Measurements from ENCODE around the gene CELSR3.

The CELSR3 gene

DNA sequence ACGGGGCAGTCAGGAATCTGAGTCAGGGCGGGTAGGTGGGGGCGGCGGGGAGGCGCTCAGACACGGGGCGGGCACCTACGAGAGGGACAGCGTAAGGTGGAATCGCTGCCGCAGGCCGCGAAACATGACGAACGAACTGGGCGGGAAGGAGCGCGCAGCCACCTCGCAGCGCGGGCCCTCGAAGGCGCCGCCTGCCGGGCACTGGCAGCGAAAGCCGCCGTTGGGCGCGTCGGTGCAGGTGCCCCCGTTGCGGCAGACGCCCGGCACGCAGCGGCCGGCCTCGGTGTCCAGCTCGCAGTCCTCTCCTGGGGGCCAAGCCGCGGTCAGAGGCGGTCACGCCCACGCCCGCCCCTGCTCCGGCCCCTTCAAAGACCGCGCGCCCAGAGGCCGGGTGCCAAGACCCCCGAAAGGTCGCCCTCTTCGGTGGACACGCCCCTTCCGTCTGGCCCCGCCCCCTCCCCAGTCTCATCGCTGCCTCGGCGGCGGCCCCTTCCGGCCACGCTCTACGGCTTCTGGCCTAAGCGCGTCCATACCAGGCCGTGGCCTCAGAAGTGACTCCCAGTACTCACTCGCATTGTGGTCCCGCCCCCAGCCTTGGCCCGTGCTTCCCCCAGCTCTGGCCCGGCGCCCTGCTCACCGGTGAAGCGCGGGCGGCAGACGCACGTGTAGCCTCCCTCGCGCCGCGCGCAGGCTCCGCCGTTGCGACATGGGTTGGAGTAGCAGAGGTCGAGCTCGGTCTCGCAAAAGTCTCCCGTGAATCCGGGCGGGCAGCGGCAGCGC, 6.4 kb downstream of the CELSR3 start:
- Histone ChIP-seq H3K9me3 (ENCODE audit: insufficient read depth, low read depth, low read length) (no peaks in the 10 kb centered on the region), H3K36me3 (ENCODE audit: insufficient read depth, low read depth, low read length) (peaks cover 37% of the 10 kb centered on the region), H3K27me3 (ENCODE audit: insufficient read depth, low read length) (peaks cover 9% of the 10 kb centered on the region), H3K27ac (ENCODE audit: low read length) (no peak overlapping the region), H3K4me1 (ENCODE audit: insufficient read depth, low read length) (peaks cover 3% of the 10 kb centered on the region; the same call in 1 of the 2 replicates), H3K4me3 (ENCODE audit: low read length) (peak overlapping the region; percentile 63; the same call in 1 of the 2 replicates), H3K9ac (ENCODE audit: low read depth, low read length) (peak overlapping the region; percentile 12; the same call in 1 of the 2 replicates)

DNA sequence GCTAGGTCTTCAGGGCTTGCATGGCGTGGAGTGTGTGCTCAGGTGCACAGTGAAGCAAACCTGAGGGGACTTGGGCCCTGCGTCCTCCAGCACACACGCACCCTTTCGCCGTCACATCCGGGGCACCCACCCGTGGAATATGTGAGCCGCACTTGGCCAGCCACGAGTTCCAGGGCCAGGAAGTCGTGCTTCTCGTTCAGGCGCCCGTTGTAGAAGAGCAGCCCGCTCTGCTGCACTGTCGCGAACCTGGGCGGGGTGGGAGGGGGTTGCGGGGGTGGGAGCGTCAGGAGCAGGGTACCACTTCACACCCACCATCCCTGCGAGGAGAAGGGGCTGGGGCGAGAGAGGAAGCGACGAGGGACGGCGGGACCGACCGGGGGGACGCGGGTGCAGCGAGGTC, 7.1 kb downstream of the CELSR3 start:
- Histone ChIP-seq H3K4me3 (ENCODE audit: low read length) (peak overlapping the region; percentile 63; the same call in 1 of the 2 replicates), H3K9me3 (ENCODE audit: insufficient read depth, low read depth, low read length) (no peaks in the 10 kb centered on the region), H3K4me1 (ENCODE audit: insufficient read depth, low read length) (peaks cover 3% of the 10 kb centered on the region; the same call in 1 of the 2 replicates), H3K36me3 (ENCODE audit: insufficient read depth, low read depth, low read length) (peaks cover 41% of the 10 kb centered on the region), H3K27me3 (ENCODE audit: insufficient read depth, low read length) (peaks cover 9% of the 10 kb centered on the region), H3K9ac (ENCODE audit: low read depth, low read length) (peak overlapping the region; percentile 61), H3K27ac (ENCODE audit: low read length) (no peak overlapping the region)

DNA sequence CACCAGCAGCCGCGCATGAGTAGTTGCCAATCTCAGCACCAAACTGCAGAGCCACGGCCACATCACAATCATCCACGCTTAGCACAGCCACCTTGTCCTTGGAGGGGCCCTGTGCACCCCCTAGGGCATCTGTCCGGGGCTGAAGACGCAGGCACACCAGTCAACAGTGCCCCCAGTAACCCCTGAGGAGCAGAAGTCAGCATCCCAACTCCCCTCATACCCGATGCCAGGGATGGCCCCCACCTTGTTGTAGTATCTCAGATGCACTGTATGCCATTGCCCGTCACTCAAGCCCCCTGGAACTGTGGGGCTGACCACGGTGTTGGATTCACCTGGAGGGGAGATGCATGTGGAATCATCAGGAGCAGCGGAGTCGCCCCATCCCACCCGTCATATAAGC, 7.6 kb downstream of the CELSR3 start:
- Histone ChIP-seq H3K4me1 (ENCODE audit: insufficient read depth, low read length) (peaks cover 3% of the 10 kb centered on the region; the same call in 1 of the 2 replicates), H3K36me3 (ENCODE audit: insufficient read depth, low read depth, low read length) (peaks cover 37% of the 10 kb centered on the region), H3K27me3 (ENCODE audit: insufficient read depth, low read length) (peaks cover 9% of the 10 kb centered on the region), H3K9ac (ENCODE audit: low read depth, low read length) (peak overlapping the region; percentile 61; the same call in 1 of the 2 replicates), H3K4me3 (ENCODE audit: low read length) (peak overlapping the region; percentile 63; the same call in 1 of the 2 replicates), H3K9me3 (ENCODE audit: insufficient read depth, low read depth, low read length) (no peaks in the 10 kb centered on the region), H3K27ac (ENCODE audit: low read length) (no peak overlapping the region)

DNA sequence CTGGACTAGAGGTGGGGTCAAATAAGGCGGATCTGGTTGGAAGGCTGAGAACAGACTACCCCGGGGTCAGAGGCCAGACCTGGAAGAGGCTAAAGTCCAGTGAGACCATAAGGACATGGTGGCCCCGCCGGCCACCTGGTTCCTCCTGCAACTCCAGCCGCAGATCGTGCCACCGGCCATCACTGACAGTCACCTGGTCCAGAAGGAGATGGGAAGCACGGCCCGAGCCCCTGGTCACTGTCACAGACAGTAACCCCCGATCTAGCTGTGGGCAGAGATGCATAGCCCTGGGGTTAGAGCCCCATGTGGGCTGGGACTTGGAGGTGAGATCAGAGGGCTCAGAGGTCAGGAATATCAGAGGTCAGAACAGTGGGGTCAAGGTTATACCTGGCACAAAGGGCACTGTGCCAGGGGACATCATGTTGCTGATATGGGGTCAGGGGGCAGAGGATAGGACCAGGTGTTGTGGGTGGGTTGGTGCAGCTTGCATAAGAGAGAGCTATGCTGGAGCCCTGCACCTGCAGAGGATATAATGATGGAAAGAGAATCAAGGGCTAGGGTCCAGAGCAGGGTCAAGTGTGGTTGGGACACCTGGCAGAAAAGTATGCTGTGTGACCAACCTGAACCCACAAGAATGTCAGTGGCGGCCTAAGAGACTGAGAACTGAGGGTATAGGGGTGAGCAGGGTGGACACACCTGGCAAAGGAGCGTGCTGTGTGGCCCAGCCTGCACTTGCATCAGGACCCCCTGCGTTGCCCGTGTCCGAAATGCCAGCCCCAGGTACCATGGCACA, 9.6 kb downstream of the CELSR3 start:
- H3K36me3 ChIP-seq (ENCODE audit: insufficient read depth, low read depth, low read length), result peaks cover 29% of the 10 kb centered on the region

DNA sequence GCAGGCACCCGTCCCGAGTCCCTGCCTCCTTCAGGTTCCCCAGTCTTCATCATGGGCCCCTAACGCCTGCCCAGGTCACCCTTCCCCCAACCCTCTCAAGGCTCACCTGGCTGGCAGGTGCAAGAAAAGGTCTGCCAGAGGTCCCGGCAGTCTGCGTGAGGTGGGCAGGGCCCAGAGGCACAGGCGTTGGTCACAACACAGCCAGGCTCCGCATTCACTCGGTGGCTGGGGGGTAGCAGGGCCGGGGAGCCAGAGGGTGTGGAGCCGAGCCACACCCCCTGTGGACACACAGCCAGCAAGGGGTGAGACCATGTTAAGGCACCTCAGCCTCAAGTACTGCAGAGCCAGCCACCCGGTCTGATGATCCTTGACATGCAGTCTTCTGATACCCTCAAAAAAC, 10.9 kb downstream of the CELSR3 start:
- H3K36me3 ChIP-seq (ENCODE audit: insufficient read depth, low read depth, low read length), result peaks cover 28% of the 10 kb centered on the region
- no peak overlapping the region for H3K27ac ChIP-seq (ENCODE audit: low read length)
- peaks cover 9% of the 10 kb centered on the region for H3K27me3 ChIP-seq (ENCODE audit: insufficient read depth, low read length)
- H3K9ac ChIP-seq (ENCODE audit: low read depth, low read length), result no peak overlapping the region
- peaks cover 3% of the 10 kb centered on the region; the same call in 1 of the 2 replicates for H3K4me1 ChIP-seq (ENCODE audit: insufficient read depth, low read length)
- no peak overlapping the region for H3K4me3 ChIP-seq (ENCODE audit: low read length)
- no peaks in the 10 kb centered on the region for H3K9me3 ChIP-seq (ENCODE audit: insufficient read depth, low read depth, low read length)

More for the DNA sequence above, 9.6 kb downstream of the CELSR3 start:
- no peak overlapping the region for H3K27ac ChIP-seq (ENCODE audit: low read length)
- H3K9me3 ChIP-seq (ENCODE audit: insufficient read depth, low read depth, low read length), result no peaks in the 10 kb centered on the region
- peaks cover 3% of the 10 kb centered on the region; the same call in 1 of the 2 replicates for H3K4me1 ChIP-seq (ENCODE audit: insufficient read depth, low read length)
- H3K4me3 ChIP-seq (ENCODE audit: low read length), result no peak overlapping the region
- H3K27me3 ChIP-seq (ENCODE audit: insufficient read depth, low read length), result peaks cover 9% of the 10 kb centered on the region
- H3K9ac ChIP-seq (ENCODE audit: low read depth, low read length), result no peak overlapping the region

DNA sequence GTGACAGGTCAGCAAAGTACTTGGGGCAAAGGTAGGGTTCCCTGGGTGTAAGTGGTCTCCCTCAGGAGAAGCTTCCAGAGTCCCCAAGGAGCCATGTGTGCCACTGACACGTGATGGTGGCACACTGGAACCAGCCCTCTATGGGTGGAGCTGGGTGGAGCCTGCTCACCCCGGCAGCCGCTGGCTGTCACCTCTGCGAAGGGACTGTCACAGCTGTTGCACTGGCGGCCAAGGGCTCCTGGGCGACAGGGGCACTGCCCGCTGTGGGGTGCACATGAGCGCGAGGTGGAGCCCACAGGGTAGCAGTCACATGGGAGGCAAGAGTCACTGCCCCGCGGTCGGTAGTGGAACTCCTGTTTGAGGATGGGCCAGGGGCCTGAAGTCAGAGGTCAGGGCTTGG, 12.0 kb downstream of the CELSR3 start:
- Histone ChIP-seq H3K9me3 (ENCODE audit: insufficient read depth, low read depth, low read length) (no peaks in the 10 kb centered on the region), H3K27ac (ENCODE audit: low read length) (no peak overlapping the region), H3K27me3 (ENCODE audit: insufficient read depth, low read length) (peaks cover 9% of the 10 kb centered on the region), H3K36me3 (ENCODE audit: insufficient read depth, low read depth, low read length) (peaks cover 39% of the 10 kb centered on the region), H3K4me1 (ENCODE audit: insufficient read depth, low read length) (peaks cover 3% of the 10 kb centered on the region; the same call in 1 of the 2 replicates), H3K4me3 (ENCODE audit: low read length) (no peak overlapping the region), H3K9ac (ENCODE audit: low read depth, low read length) (no peak overlapping the region)

DNA sequence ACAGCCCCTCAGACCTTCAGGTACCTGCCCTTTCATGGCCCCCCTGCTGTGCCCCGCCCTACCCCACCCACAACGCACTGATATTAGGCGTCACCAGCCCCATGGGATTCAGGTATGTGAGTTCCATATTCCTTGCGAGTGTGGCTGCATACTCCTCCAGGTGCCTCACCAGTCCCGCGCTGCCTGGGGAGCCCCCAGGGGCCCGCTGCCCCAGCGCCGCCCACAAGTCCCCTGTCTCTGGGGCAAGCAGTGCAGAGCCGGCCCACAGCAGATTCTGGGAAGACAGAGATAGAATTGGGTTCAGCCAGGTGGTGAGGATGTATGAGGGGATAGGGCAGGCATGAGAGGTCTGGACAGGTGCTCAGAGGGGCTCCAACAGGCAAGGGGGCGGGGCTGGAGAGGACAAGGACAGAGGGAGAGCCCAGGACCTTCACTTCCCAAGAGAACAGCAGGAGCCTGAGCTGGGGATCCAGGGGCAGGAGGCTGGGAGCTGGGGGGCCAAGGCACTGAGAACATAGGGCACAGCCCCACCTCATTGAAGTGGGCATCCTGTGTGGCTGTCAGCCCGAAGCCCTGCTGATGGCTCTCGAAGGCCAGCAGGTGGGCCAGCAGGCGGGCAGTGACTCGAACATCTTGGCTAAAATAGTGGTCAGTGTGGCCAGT, 14.4 kb downstream of the CELSR3 start:
- Histone ChIP-seq H3K4me1 (ENCODE audit: insufficient read depth, low read length) (no peaks in the 10 kb centered on the region), H3K9ac (ENCODE audit: low read depth, low read length) (no peak overlapping the region), H3K36me3 (ENCODE audit: insufficient read depth, low read depth, low read length) (peaks cover 37% of the 10 kb centered on the region), H3K27me3 (ENCODE audit: insufficient read depth, low read length) (no peaks in the 10 kb centered on the region), H3K9me3 (ENCODE audit: insufficient read depth, low read depth, low read length) (no peaks in the 10 kb centered on the region), H3K27ac (ENCODE audit: low read length) (no peak overlapping the region), H3K4me3 (ENCODE audit: low read length) (no peak overlapping the region)

DNA sequence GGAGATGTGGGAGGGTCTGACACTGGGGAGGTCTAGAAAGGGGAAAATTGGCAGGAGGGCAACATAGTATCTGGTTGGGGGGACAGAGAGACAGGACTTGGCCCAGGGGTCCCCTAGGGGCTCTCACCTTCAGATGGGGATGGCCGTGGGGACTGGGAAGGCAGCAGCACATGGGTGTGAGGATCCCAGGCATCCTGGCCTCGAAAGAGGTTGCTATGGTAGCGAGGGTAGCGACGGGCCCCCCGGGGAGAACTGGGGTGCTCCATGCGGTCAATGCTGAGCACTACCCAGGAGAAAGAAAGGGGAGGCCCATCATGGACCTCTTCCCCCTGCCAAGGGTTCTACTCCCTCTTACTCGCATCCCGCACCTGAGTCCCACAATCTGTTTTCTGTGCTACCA, 15.0 kb downstream of the CELSR3 start:
- Histone ChIP-seq H3K4me3 (ENCODE audit: low read length) (no peak overlapping the region), H3K9ac (ENCODE audit: low read depth, low read length) (no peak overlapping the region), H3K4me1 (ENCODE audit: insufficient read depth, low read length) (no peaks in the 10 kb centered on the region), H3K36me3 (ENCODE audit: insufficient read depth, low read depth, low read length) (peaks cover 35% of the 10 kb centered on the region), H3K9me3 (ENCODE audit: insufficient read depth, low read depth, low read length) (no peaks in the 10 kb centered on the region), H3K27ac (ENCODE audit: low read length) (no peak overlapping the region), H3K27me3 (ENCODE audit: insufficient read depth, low read length) (no peaks in the 10 kb centered on the region)

DNA sequence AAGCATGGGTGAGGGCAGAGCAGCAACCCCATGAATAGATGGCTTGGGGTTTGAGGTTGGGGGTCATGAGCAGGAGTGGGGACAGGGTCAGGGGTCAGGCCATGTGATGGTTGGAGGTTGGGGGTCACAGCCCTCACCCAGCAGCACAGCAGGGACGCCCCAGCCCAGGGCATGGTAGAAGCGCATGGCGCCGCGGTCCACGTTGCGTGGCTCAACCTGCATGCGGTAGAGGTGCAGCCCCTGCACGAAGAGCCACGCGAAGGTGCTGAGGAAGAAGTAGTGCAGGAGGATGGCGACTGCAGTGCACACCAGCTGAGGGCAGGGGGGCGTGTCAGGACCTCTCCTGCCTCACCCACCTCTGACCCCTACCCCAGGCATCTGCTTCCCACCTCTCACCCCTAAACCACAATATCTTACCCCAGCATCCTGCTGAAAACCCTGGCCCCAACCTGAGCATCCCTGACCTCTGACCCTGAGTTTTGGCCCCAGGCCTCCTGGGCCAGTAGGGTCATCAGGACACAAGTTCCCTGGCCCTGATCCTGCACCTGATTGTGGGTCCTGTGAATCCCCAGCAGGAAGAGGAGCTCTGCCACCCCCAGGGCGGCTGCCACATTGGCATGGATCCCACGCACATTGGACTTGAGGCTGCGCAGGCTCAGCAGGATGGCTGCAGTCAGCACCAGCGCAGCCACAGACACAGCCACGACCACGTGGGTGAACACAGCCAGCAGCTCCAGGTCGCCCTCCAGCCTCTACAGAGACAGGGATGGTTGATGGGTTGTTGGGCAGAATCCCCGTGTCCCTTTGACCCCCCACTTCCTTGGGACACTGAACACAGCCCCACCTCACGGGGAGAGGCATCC, 17.6 kb downstream of the CELSR3 start:
- Histone ChIP-seq H3K9me3 (ENCODE audit: insufficient read depth, low read depth, low read length) (no peaks in the 10 kb centered on the region), H3K4me1 (ENCODE audit: insufficient read depth, low read length) (no peaks in the 10 kb centered on the region), H3K9ac (ENCODE audit: low read depth, low read length) (no peak overlapping the region), H3K36me3 (ENCODE audit: insufficient read depth, low read depth, low read length) (peaks cover 44% of the 10 kb centered on the region), H3K4me3 (ENCODE audit: low read length) (no peak overlapping the region), H3K27me3 (ENCODE audit: insufficient read depth, low read length) (no peaks in the 10 kb centered on the region), H3K27ac (ENCODE audit: low read length) (no peak overlapping the region)

DNA sequence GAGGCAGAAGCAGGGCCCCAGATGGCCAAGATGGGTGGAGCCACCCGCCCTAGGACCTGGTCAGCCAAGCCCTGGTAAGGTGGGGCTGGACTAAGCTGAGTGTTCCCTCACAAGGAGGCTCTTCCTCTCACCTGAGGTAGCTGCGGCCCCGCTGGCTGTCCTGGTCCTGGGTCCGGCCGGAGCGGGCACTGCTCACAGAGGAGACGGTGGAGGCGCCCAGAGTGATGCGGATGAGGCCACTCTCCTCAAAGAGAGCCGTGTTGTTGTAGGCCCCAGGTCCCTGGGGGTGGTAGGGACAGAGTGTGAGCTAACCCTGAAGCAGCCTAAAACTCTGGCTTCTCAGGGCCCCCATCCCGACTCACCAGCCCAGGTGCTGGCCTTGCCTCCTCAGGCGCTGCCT, 20.1 kb downstream of the CELSR3 start:
- H3K4me1 ChIP-seq (ENCODE audit: insufficient read depth, low read length), result 0 out of 2 replicates have a peak, but pooled peaks cover under 1% of the 10 kb centered on the region
- no peak overlapping the region for H3K27ac ChIP-seq (ENCODE audit: low read length)
- no peak overlapping the region for H3K9ac ChIP-seq (ENCODE audit: low read depth, low read length)
- no peaks in the 10 kb centered on the region for H3K27me3 ChIP-seq (ENCODE audit: insufficient read depth, low read length)
- peaks cover 49% of the 10 kb centered on the region for H3K36me3 ChIP-seq (ENCODE audit: insufficient read depth, low read depth, low read length)
- no peak overlapping the region for H3K4me3 ChIP-seq (ENCODE audit: low read length)
- H3K9me3 ChIP-seq (ENCODE audit: insufficient read depth, low read depth, low read length), result no peaks in the 10 kb centered on the region

DNA sequence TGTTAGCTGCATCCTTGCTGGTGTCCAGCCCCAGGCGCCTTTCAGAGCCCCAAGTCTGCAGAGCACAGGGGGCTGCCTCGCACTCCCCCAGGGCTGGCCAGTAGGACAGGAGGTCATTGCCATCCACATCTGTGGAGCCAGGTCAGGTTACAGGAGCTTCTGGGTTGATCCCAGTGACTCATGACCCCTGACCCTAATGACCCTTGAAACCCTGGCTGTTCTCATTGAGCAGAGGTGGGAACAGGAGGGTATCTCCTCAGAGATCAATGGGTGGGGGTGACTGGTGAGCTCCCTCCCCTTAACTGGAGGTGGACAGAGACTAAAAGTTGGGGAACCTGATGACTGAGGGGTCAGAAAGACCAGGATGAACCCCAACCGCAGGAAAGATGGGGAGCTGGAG, 21.3 kb downstream of the CELSR3 start:
- no peaks in the 10 kb centered on the region for H3K9me3 ChIP-seq (ENCODE audit: insufficient read depth, low read depth, low read length)
- H3K4me3 ChIP-seq (ENCODE audit: low read length), result no peak overlapping the region
- no peak overlapping the region for H3K9ac ChIP-seq (ENCODE audit: low read depth, low read length)
- no peaks in the 10 kb centered on the region for H3K27me3 ChIP-seq (ENCODE audit: insufficient read depth, low read length)
- H3K36me3 ChIP-seq (ENCODE audit: insufficient read depth, low read depth, low read length), result peaks cover 44% of the 10 kb centered on the region
- H3K4me1 ChIP-seq (ENCODE audit: insufficient read depth, low read length), result peaks cover 12% of the 10 kb centered on the region; the same call in 1 of the 2 replicates
- no peak overlapping the region for H3K27ac ChIP-seq (ENCODE audit: low read length)
